Globus pallidus (tissue), 1 donor: ENCODE measurements around the gene CBL.
"Not testable (repeated sequence)": the region's sequence is repeated elsewhere in the genome, so short reads cannot be mapped to it uniquely, and the experiment has no call there.

Source experiments
- DNase-seq: peaks from one replicate; pipeline ENCODE4 v3.0.0-alpha.2; 2015; ENCODE audit warnings: low spot score

Gene CBL

GRCh38 chr11:119218141-119218878, 12.2 kb downstream of the CBL start:
- DNase-seq, result no peak

GRCh38 chr11:119222308-119222707, 16.2 kb downstream of the CBL start:
- peak; percentile 60 for DNase-seq

- DNase-seq, result no peak
These were observed 16.8 kb downstream of the CBL start for GRCh38 chr11:119222891-119223290.

GRCh38 chr11:119223856-119224255, 17.7 kb downstream of the CBL start:
- DNase-seq, result no peak

- DNase-seq, result not testable (repeated sequence)
These were observed 22.6 kb downstream of the CBL start for GRCh38 chr11:119228535-119229287.

- DNase-seq, result no peak
These were observed 23.1 kb downstream of the CBL start for GRCh38 chr11:119229288-119229672.

- no peak for DNase-seq
These were observed 23.6 kb downstream of the CBL start for GRCh38 chr11:119229741-119230140.

GRCh38 chr11:119236490-119236889, 30.4 kb downstream of the CBL start:
- no peak for DNase-seq

- DNase-seq, result no peak
These were observed 30.8 kb downstream of the CBL start for GRCh38 chr11:119236891-119237290.

GRCh38 chr11:119237515-119237914, 31.4 kb downstream of the CBL start:
- DNase-seq, result no peak

GRCh38 chr11:119248750-119249670, 42.9 kb downstream of the CBL start:
- DNase-seq, result no peak

- no peak for DNase-seq
These were observed 43.5 kb downstream of the CBL start for GRCh38 chr11:119249671-119250010.

GRCh38 chr11:119251114-119251513, 45.0 kb downstream of the CBL start:
- no peak for DNase-seq

GRCh38 chr11:119254239-119254638, 48.1 kb downstream of the CBL start:
- no peak for DNase-seq

GRCh38 chr11:119258180-119258579, 52.0 kb downstream of the CBL start:
- no peak for DNase-seq

- DNase-seq, result no peak
These were observed 52.8 kb downstream of the CBL start for GRCh38 chr11:119258983-119259382.

GRCh38 chr11:119262668-119263351, 56.7 kb downstream of the CBL start:
- DNase-seq, result no peak

GRCh38 chr11:119263352-119263940, 57.3 kb downstream of the CBL start:
- DNase-seq, result no peak

GRCh38 chr11:119266063-119266462, 59.9 kb downstream of the CBL start:
- DNase-seq, result no peak

GRCh38 chr11:119266517-119267255, 60.5 kb downstream of the CBL start:
- no peak for DNase-seq

- DNase-seq, result no peak
These were observed 61.5 kb downstream of the CBL start for GRCh38 chr11:119267645-119268044.
